NT2/D1 (cell line): ENCODE results near the gene SLC36A1.

ENCODE experiments used
- SUZ12 ChIP-seq: IDR thresholded peaks from 2 replicates; pipeline ENCODE4 v1.6.1; 2011; ENCODE audit not compliant: insufficient read length, insufficient read depth; ENCODE audit errors: extremely low read depth
- YY1 ChIP-seq: IDR thresholded peaks from 2 replicates; pipeline ENCODE4 v1.6.1; 2011; ENCODE audit not compliant: insufficient read length, insufficient read depth
- ZNF274 ChIP-seq: IDR thresholded peaks from 2 replicates; pipeline ENCODE4 v1.6.1; 2011; ENCODE audit warnings: mild to moderate bottlenecking, low read depth, low read length

GRCh38 chr5:151431666-151432065 lies 15.7 kb upstream of the SLC36A1 start:
- TF ChIP-seq SUZ12 (no peak), ZNF274 (no peak), YY1 (no peak)
